Activated gamma-delta T cell treated with anti-CD3 and anti-CD28 coated beads, Interleukin-2, amount 50 U/mL, for 16 hours (primary cell): ENCODE data around the gene APBB1IP.
"Not testable (repeated sequence)": the region's sequence is repeated elsewhere in the genome, so short reads cannot be mapped to it uniquely, and the experiment has no call there.

Experiments used
- DNase-seq: peaks from one replicate; pipeline ENCODE4 v3.0.0-alpha.2; 2020; ENCODE audit warnings: low read depth

Gene APBB1IP

DNA sequence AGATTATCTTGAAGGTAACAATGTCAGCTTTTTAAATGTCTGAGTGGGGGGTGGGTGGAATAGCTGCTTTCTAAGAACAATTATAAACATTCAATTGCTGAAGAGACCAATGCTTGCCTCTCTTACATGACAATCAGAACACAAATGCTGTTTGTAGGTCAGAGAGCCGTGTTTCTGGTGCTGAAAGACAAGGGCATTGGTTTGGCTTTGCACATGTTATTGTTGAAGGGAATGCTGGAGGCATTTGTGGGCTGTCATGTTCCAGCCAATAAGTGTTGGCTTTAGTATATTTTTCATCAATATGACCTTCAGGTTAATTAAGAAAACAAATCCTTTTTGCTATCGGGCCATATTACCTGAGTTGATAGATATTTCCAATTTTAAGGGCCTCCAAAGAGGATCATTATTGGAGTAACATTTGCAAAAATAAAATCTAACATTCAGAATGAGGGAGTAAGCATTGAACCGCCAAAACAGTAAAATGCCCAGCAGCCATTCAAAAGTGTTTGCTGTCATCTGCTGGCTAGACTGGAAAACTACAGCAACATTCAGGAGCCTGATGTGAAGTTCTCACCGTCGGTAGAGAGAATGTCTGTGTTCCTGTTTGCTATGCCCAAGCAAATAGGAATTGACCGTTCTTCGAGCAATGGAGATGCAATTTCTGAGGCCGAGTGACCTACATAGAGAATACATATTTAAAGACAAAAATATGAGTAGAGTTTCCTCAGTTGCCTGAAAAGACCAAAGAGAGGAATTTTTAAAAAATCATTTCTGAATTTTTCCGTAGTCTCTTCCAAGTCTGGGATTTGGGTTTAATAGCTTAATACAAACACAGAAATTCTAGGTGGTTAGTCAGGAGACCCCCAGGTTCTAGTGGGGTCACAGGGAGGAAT lies 118.9 kb downstream of the APBB1IP start:
- DNase-seq = peak; percentile 9

- no peak for DNase-seq
These were observed 119.5 kb downstream of the APBB1IP start for GRCh38 chr10:26557641-26558014.

GRCh38 chr10:26566525-26567350 lies 128.6 kb downstream of the APBB1IP start:
- no peak for DNase-seq

DNA sequence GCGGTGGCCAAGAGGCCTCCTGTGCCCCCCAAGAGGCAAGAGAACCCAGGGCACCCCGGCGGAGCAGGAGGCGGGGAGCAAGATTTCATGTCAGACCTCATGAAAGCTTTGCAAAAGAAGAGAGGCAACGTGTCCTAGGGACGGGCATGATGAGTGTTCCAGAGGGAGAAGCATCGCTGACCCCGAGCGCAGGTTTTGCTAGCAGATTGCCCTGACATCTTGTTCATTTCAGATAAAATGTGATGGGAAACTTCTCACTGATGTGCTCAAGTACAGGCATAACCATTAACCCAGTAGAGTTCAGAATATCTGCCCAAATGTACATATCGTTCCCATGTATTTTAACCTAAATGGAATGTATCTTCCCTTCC lies 129.2 kb downstream of the APBB1IP start:
- no peak for DNase-seq

- no peak for DNase-seq
These were observed 133.5 kb downstream of the APBB1IP start for GRCh38 chr10:26571655-26572054.

GRCh38 chr10:26573674-26574073 lies 135.5 kb downstream of the APBB1IP start:
- no peak for DNase-seq

- no peak for DNase-seq
These were observed 136.6 kb downstream of the APBB1IP start for GRCh38 chr10:26574783-26575182.

- DNase-seq = not testable (repeated sequence)
These were observed 140.2 kb downstream of the APBB1IP start for GRCh38 chr10:26578371-26578770.

- no peak for DNase-seq
These were observed 141.3 kb downstream of the APBB1IP start for GRCh38 chr10:26579256-26580063.

GRCh38 chr10:26586211-26586610 lies 148.1 kb downstream of the APBB1IP start:
- no peak for DNase-seq

- DNase-seq = no peak
These were observed 150.5 kb downstream of the APBB1IP start for GRCh38 chr10:26588611-26589010.

DNA sequence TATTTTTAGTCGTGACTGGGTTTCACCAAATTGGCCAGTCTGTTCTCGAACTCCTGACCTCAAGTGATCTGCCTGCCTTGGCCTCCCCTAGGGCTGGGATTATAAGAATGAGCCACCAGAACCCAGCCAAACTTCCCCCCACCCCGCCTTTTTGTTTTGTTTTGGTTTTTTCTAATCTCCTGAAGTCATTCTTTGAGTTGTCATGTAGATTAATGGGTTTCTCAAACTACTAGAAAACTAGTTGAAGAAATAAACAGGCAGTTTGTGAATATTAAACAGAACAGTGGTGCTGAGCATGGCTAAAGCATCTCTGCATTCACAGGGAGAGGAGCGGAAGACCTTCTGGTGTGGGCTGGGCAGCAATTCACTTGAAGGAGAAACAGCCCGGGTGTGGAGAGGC lies 151.7 kb downstream of the APBB1IP start:
- DNase-seq = not testable (repeated sequence)

DNA sequence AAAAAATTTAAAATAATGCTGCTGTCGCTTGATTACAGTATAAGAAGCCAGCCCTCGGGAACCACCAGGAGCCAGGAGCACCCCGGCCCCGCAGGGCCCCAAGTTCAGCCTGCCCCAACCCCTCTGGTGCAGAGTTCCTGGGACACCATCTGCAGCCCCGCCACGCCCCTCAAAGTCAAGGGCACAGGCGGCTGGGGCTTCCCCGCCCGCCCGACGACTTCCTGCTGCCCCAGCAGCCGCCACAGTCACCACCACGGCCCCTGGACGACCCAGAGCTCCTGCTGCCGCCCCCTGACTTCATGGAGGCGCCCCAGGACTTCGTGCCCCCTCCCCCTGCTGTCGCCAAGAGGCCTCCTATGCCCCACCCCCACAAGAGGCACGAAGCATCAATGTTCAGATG lies 155.8 kb downstream of the APBB1IP start:
- no peak for DNase-seq

DNA sequence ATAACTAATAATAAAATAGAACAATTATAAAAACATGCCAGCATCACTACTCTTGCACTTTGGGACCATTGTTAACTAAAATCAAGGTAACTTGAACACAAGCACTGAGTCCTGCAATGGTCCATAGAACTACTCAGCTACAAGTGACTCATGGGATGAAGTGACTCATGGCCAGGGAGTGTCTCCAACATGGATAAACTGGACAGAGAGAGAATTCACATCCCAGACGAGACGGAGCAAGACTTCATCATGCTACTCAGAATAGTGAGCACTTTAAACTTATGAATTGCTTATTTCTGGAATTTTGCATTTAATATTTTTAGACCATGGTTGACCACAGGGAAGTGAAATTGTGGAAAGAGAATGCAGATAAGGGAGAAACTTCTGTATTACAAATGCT lies 165.1 kb downstream of the APBB1IP start:
- DNase-seq = not testable (repeated sequence)

DNA sequence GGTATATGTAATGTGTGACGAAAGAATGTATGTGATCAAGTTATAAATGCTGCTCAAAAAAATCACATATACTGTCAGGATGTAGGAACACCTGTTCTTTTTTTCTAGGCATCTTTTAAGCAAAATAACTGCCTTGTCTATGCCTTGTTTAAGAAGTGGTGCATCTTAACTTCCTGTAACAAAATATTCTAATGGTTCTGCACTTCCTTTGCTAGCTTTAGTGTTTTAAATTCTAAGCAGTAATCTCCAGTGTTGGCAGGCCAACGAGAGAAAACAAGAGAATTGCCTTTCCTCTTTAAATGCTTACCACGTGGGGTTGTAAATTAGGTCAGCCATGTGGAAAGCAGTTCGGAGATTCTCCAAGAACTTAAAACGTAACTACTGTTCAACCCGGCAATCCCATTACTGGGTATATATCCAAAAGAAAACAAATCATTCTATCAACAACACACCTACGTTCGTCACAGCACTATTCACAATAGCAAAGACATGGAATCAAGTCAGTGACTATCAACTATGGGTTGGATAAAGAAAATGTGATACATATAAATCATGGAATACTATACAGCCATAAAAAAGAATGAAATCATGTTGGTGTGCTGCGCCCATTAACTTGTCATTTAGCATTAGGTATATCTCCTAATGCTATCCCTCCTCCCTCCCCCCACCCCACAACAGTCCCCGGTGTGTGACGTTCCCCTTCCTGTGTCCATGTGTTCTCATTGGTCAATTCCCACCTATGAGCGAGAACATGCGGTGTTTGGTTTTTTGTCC lies 166.4 kb downstream of the APBB1IP start:
- DNase-seq = not testable (repeated sequence)

- not testable (repeated sequence) for DNase-seq
These were observed 168.3 kb downstream of the APBB1IP start for GRCh38 chr10:26606389-26606877.

DNA sequence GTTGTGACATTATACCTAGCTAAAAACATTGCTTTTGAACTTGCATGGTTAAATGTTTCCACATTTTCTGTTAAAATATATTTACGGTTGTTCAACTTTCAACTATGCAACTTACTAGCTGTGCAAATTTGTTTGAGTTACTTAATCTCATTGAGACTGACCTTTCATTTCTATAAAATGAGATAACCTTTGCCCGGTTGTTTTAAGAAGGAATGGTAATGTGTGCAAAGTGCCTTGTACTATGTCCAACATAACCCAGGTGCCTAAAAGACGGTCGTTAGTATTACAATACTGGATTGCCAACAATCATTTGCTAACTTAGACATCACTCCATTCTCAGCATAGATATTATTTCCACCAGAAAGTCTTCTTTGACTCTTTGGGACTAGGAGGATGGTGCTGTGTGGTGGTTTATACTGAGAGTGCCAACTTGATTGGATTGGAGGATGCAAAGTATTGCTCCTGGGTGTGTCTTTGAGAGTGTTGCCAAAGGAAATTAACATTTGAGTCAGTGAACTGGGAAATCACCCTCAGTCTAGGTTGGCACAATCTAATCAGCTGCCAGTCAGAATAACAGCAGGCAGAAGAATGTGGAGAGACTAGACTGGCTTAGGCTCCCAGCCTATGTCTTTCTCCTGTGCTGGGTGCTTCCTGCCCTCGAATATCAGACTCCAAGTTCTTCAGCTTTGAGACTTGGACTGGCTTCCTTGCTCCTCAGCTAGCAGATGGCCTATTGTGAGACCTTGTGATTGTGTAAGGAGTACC lies 174.2 kb downstream of the APBB1IP start:
- DNase-seq = no peak
